Measurements from ENCODE around the gene NXT1.

DNA sequence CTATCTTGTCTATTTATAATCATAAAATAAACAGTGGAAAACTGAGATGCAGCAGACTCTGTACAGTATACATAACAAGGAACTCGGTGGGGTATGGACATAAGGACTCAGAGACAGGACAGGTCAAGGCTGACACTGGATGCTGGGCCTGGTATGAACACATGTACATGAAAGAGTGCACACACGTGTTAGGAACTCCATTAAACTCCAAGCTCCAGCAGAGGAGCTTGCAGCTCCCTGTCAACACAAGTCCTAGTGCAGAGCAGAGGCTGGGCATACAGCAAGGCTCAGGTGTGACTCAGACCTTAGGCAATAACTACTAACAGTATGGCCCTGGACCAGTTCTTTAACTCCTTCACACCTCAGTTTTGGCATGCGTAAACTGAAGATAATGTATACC, 53.6 kb downstream of the NXT1 start:
- TF ChIP-seq, protein P1, sequence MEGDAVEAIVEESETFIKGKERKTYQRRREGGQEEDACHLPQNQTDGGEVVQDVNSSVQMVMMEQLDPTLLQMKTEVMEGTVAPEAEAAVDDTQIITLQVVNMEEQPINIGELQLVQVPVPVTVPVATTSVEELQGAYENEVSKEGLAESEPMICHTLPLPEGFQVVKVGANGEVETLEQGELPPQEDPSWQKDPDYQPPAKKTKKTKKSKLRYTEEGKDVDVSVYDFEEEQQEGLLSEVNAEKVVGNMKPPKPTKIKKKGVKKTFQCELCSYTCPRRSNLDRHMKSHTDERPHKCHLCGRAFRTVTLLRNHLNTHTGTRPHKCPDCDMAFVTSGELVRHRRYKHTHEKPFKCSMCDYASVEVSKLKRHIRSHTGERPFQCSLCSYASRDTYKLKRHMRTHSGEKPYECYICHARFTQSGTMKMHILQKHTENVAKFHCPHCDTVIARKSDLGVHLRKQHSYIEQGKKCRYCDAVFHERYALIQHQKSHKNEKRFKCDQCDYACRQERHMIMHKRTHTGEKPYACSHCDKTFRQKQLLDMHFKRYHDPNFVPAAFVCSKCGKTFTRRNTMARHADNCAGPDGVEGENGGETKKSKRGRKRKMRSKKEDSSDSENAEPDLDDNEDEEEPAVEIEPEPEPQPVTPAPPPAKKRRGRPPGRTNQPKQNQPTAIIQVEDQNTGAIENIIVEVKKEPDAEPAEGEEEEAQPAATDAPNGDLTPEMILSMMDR (IDR thresholded peaks at IDR 0.05), result no peak
- no peak for TF ChIP-seq POLR2A (IDR thresholded peaks at IDR 0.05)
